A549 (cell line): ENCODE results near the gene NGEF. TPM values are rescaled to one million over a fixed set of nuclear protein-coding genes. Genes with fewer than 3 reads are reported as not detected.
A peak's percentile ranks its signal among the peaks of the same experiment; 100 is the strongest.

ENCODE experiments used
- ATAC-seq, 2 experiments: fragments of 200-7000 bp in 1 of 2; fragments of >200 bp in 1 of 2; cut with Nextera tagmentation in 1 of 2; cut with Tn5 transposase in 1 of 2; 3 replicates each; pipeline versions ENCODE4 v1.8.0 to v1.9.1; 2018 to 2020; ENCODE audit warnings: mild to moderate bottlenecking in 1 of 2, moderate library complexity in 1 of 2
- CTCF ChIA-PET: fragments of 300-600 bp; sonication (Branson Sonifier 250); formaldehyde crosslinking; extraction: SDS; loops from one replicate; lab custom pipeline; 2021; ENCODE audit warnings: antibody characterized with exemption, inconsistent platforms; lab: Yijun Ruan, JAX
- POLR2A ChIA-PET: fragments of 350-600 bp; formaldehyde crosslinking; extraction: SDS; loops from one replicate; lab custom pipeline; 2021; ENCODE audit warnings: antibody characterized with exemption, inconsistent platforms; lab: Yijun Ruan, JAX
- DNase-seq, 2 experiments: peaks; one replicate each; pipeline versions ENCODE4 v3.0.0 to v3.0.0-alpha.2; 2011 to 2016; ENCODE audit warnings: low read depth in 1 of 2, low spot score in 1 of 2
- FAIRE-seq: peaks from 2 replicates; lab custom pipeline; 2011; peaks lifted over from hg19 to GRCh38; lab: Jason Lieb, UNC
- H3K27ac ChIP-seq, 2 experiments: fragments of >200 bp; sonication (Bioruptor Twin); formaldehyde crosslinking; 3 replicates each; pipeline ENCODE4 v1.5.1; 2016 to 2017
- H3K4me1 ChIP-seq: fragments of >200 bp; sonication (Bioruptor Twin); formaldehyde crosslinking; 3 replicates; pipeline ENCODE4 v1.6.1; 2016
- H3K4me2 ChIP-seq: fragments of >200 bp; sonication (Bioruptor Twin); formaldehyde crosslinking; 3 replicates; pipeline ENCODE4 v1.6.1; 2016
- H3K4me3 ChIP-seq: fragments of >200 bp; sonication (Bioruptor Twin); formaldehyde crosslinking; 3 replicates; pipeline ENCODE4 v1.5.1; 2016
- H3K9me3 ChIP-seq: fragments of >200 bp; sonication (Bioruptor Twin); formaldehyde crosslinking; 3 replicates; pipeline ENCODE4 v1.6.1; 2016
- ATOH8 ChIP-seq: fragments of 250-450 bp; sonication (Bioruptor Pico); IDR thresholded peaks from 2 replicates; pipeline ENCODE4 v1.5.0; 2020; ENCODE audit warnings: low read depth, mild to moderate bottlenecking, moderate library complexity
- CBX2 ChIP-seq: fragments of 200-600 bp; sonication (generic); IDR thresholded peaks from 2 replicates; pipeline ENCODE4 v1.6.1; 2016; ENCODE audit warnings: low read depth, mild to moderate bottlenecking, borderline replicate concordance
- CBX8 ChIP-seq: fragments of 200-600 bp; sonication (generic); IDR thresholded peaks from 2 replicates; pipeline ENCODE4 v1.6.1; 2016
- CEBPB ChIP-seq, 2 experiments: fragments of >200 bp in 1 of 2; sonication (Bioruptor Twin) in 1 of 2; formaldehyde crosslinking in 1 of 2; IDR thresholded peaks; 2 replicates each; pipeline ENCODE4 v1.6.1; 2012 to 2016
- EHF ChIP-seq: fragments of 250-450 bp; sonication (Bioruptor Pico); IDR thresholded peaks from 2 replicates; pipeline ENCODE4 v1.5.0; 2020; ENCODE audit warnings: mild to moderate bottlenecking
- EHMT2 ChIP-seq: fragments of 200-600 bp; sonication (generic); IDR thresholded peaks from 2 replicates; pipeline ENCODE4 v1.6.1; 2016; ENCODE audit warnings: antibody characterized with exemption, low read depth, mild to moderate bottlenecking, moderate library complexity
- ESRRA ChIP-seq: fragments of 150-350 bp; IDR thresholded peaks from 2 replicates; pipeline ENCODE4 v1.6.1; 2014; ENCODE audit warnings: mild to moderate bottlenecking, low read length, borderline replicate concordance
- FOSB ChIP-seq: fragments of 250-450 bp; sonication (Bioruptor Pico); IDR thresholded peaks from 2 replicates; pipeline ENCODE4 v1.5.0; 2020; ENCODE audit warnings: mild to moderate bottlenecking, moderate library complexity
- FOXS1 ChIP-seq: fragments of 250-450 bp; sonication (Bioruptor Pico); IDR thresholded peaks from 2 replicates; pipeline ENCODE4 v1.5.0; 2020; ENCODE audit warnings: mild to moderate bottlenecking, moderate library complexity
- GATA3 ChIP-seq: IDR thresholded peaks from 2 replicates; pipeline ENCODE4 v1.6.1; 2012; ENCODE audit warnings: borderline replicate concordance
- JUN ChIP-seq, 2 experiments: fragments of >200 bp; sonication (Bioruptor Twin); formaldehyde crosslinking; IDR thresholded peaks; 2 replicates in 1 of 2; 3 replicates in 1 of 2; pipeline ENCODE4 v1.6.1; 2016 to 2017
- KDM5A ChIP-seq: fragments of 200-600 bp; sonication (generic); IDR thresholded peaks from 2 replicates; pipeline ENCODE4 v1.6.1; 2016; ENCODE audit warnings: antibody characterized with exemption, mild to moderate bottlenecking
- NFE2L2 ChIP-seq: fragments of 150-350 bp; conservative IDR thresholded peaks from 2 replicates; pipeline ENCODE4 v1.6.1; 2014; ENCODE audit warnings: low read length
- NPAS2 ChIP-seq: fragments of 250-450 bp; sonication (Bioruptor Pico); IDR thresholded peaks from 2 replicates; pipeline ENCODE4 v1.8.0; 2022; ENCODE audit warnings: mild to moderate bottlenecking, moderate library complexity, borderline replicate concordance
- NR3C1 ChIP-seq: fragments of >200 bp; sonication (Bioruptor Twin); formaldehyde crosslinking; IDR thresholded peaks from 3 replicates; pipeline ENCODE4 v1.6.1; 2017
- POLR2A ChIP-seq: IDR thresholded peaks from 2 replicates; pipeline ENCODE4 v1.6.1; 2012; ENCODE audit warnings: mild to moderate bottlenecking, low read length
- RAD21 ChIP-seq, 2 experiments: fragments of >200 bp in 1 of 2; sonication (Bioruptor Twin) in 1 of 2; formaldehyde crosslinking in 1 of 2; IDR thresholded peaks in 1 of 2; conservative IDR thresholded peaks in 1 of 2; 2 replicates in 1 of 2; 3 replicates in 1 of 2; pipeline ENCODE4 v1.6.1; 2012 to 2018; ENCODE audit warnings: inconsistent platforms in 1 of 2
- RCOR1 ChIP-seq: fragments of 150-350 bp; IDR thresholded peaks from 2 replicates; pipeline ENCODE4 v1.6.1; 2014; ENCODE audit warnings: antibody characterized with exemption, low read length, low read depth
- SMC3 ChIP-seq: fragments of >200 bp; sonication (Bioruptor Twin); formaldehyde crosslinking; IDR thresholded peaks from 3 replicates; pipeline ENCODE4 v1.6.1; 2018; ENCODE audit warnings: inconsistent platforms
- SREBF2 ChIP-seq: fragments of 450-650 bp; IDR thresholded peaks from 2 replicates; pipeline ENCODE4 v1.6.1; 2014; ENCODE audit warnings: mild to moderate bottlenecking, moderate library complexity
- WGBS: methylation state at CpG from one replicate; pipeline ENCODE4 v1.1.6; 2017; ENCODE audit errors: missing lambda C conversion rate; 5-methylcytosine and 5-hydroxymethylcytosine counted together
- polyA plus RNA-seq, 4 experiments: library from polyadenylated mRNA; depleted of rRNA in 3 of 4; stranded (reverse); fragments of >200 nt; fragmentation: RNase III in 1 of 4; extraction: RNeasy Plus Mini Kit Qiagen cat#74134 plus additional on column Dnase treatment in 1 of 4; gene quantifications; 2 replicates in 3 of 4; 3 replicates in 1 of 4; pipeline ENCODE4 v1.2.3, GENCODE V29; 2011 to 2017
- TF ChIP-seq, protein P1 (sequence below): IDR thresholded peaks from 2 replicates; pipeline ENCODE4 v1.6.1; 2012; ENCODE audit warnings: low read depth, borderline replicate concordance
- TF ChIP-seq, protein P2 (sequence below): fragments of 250-450 bp; sonication (Bioruptor Pico); IDR thresholded peaks from 2 replicates; pipeline ENCODE4 v1.5.0; 2021; ENCODE audit warnings: mild to moderate bottlenecking, moderate library complexity, borderline replicate concordance
- TF ChIP-seq, protein P3 (sequence below): IDR thresholded peaks from 2 replicates; pipeline ENCODE4 v1.6.1; 2012
- TF ChIP-seq, protein P4 (sequence below): fragments of >200 bp; sonication (Bioruptor Twin); formaldehyde crosslinking; IDR thresholded peaks from 3 replicates; pipeline ENCODE4 v1.6.1; 2016

The NGEF gene
- polyA plus RNA-seq, 2 of the 4 experiments (the other 2 are of a cell fraction): 8.1 to 9.7 TPM

DNA sequence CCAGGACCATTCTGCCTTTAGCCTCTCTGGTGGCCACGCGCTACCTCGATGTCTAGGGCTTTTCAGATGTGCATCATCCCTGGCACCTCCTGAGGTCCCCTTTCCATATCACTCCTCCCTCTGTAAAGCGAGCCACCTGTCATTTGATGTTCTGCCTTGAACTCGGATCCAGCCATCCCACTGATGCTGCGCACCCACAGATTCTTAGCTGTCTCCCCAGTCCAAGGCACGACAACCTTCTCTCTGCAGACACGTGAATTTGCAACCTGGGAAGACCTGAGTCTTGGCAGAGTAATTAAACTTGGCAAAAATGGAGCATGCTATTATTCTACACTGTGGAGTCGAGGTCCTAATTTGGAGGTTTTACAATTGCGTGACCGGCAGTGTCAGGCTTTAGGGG, 61.9 kb downstream of the NGEF start (continued):
- TF ChIP-seq NPAS2 (CRISPR knock-in tag): no peak

DNA sequence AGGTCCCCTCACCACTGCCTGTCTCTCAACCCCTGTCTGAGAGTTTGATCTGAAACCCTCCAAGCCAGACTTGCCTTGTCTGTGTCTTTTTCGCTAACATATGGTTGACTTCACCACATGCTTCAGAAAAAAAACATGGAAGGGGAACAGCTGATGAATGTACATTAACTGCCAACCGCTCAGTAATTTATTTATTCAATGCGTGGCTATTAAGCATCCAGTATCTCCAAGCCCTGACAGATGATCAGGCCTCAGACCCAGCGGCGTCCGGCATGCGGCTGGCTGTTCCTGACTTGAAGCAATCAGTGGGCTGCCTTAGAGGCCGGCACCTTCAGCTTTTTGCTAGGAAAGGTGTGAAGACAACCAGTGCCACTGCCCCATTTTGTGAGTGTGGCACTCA, 62.3 kb downstream of the NGEF start:
- H3K4me3 ChIP-seq: no peak overlapping the region
- TF ChIP-seq FOXS1 (CRISPR knock-in tag) (no peak), CEBPB (IDR thresholded peaks at IDR 0.05) (no peak)
- H3K4me2 ChIP-seq: no peak overlapping the region
- no peaks in the 10 kb centered on the region for H3K9me3 ChIP-seq
- FAIRE-seq (no peak), DNase-seq (no peak), ATAC-seq (no peak; a peak in 1 of 6 replicates)
- 92% methylated on average over 8 of the region's 8 CpGs for WGBS
- ChIA-PET CTCF (no interaction called here), POLR2A (no interaction called here)
- H3K4me1 ChIP-seq: peaks cover 6% of the 10 kb centered on the region; the same call in 1 of the 3 replicates
- H3K27ac ChIP-seq: peak overlapping the region in 1 of 2 experiments; percentile 32; a peak in 1 of 6 replicates

GRCh38 chr2:232949016-232949415, 64.0 kb downstream of the NGEF start:
- CTCF ChIA-PET: interaction anchor here (1.4 kb wide), 1 partner anchor 29 kb away, joined by 4 read pairs; no protein-coding TSS in a partner anchor
- H3K4me3 ChIP-seq: no peak overlapping the region
- DNase-seq (no peak), ATAC-seq (no peak), FAIRE-seq (no peak)
- no peak overlapping the region for H3K4me2 ChIP-seq
- peaks cover 6% of the 10 kb centered on the region; the same call in 1 of the 3 replicates for H3K4me1 ChIP-seq
- POLR2A ChIA-PET: no interaction called here
- no peak overlapping the region for H3K27ac ChIP-seq
- TF ChIP-seq CBX2 (no peak), RAD21 (conservative IDR thresholded peaks at IDR 0.05 in 1 of 2, IDR thresholded peaks at IDR 0.05 in 1 of 2) (no peak), NR3C1 (no peak), KDM5A (no peak), SREBF2 (no peak), FOSB (CRISPR knock-in tag) (no peak)
- TF ChIP-seq, protein P1, sequence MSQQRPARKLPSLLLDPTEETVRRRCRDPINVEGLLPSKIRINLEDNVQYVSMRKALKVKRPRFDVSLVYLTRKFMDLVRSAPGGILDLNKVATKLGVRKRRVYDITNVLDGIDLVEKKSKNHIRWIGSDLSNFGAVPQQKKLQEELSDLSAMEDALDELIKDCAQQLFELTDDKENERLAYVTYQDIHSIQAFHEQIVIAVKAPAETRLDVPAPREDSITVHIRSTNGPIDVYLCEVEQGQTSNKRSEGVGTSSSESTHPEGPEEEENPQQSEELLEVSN: no peak
- TF ChIP-seq, protein P2, sequence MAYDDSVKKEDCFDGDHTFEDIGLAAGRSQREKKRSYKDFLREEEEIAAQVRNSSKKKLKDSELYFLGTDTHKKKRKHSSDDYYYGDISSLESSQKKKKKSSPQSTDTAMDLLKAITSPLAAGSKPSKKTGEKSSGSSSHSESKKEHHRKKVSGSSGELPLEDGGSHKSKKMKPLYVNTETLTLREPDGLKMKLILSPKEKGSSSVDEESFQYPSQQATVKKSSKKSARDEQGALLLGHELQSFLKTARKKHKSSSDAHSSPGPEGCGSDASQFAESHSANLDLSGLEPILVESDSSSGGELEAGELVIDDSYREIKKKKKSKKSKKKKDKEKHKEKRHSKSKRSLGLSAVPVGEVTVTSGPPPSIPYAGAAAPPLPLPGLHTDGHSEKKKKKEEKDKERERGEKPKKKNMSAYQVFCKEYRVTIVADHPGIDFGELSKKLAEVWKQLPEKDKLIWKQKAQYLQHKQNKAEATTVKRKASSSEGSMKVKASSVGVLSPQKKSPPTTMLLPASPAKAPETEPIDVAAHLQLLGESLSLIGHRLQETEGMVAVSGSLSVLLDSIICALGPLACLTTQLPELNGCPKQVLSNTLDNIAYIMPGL: no peak
- WGBS: 84% methylated on average over 4 of the region's 4 CpGs
- no peaks in the 10 kb centered on the region for H3K9me3 ChIP-seq

DNA sequence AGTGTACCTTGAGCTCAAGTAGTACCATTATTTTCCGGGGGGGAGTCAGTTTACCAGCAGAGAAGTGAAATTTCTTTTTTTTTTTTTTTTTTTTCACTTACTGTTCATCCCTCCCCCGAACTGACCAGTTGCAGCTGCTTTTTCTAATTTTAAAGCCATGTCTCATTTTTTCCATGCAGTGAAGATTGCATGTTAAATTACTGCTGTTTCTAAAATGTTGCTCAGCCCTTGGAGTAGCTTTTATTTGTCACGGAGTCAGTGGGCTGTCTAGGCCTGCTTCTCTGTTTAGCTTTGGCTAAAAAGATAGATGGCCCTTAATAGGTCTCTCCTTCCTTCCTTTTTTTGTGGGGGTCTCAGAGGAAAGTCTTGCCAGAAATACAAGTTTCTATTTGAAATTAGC, 70.2 kb downstream of the NGEF start:
- H3K4me3 ChIP-seq: no peak overlapping the region
- CTCF ChIA-PET: interaction anchor here (0.8 kb wide), 1 partner anchor 36 kb away, joined by 4 read pairs; no protein-coding TSS in a partner anchor
- POLR2A ChIA-PET: no interaction called here
- TF ChIP-seq JUN (IDR thresholded peaks at IDR 0.05) (no peak), POLR2A (no peak), CBX8 (no peak), NFE2L2 (no peak), CBX2 (no peak), ESRRA (no peak), RCOR1 (no peak), GATA3 (no peak), ATOH8 (CRISPR knock-in tag) (no peak), EHMT2 (no peak), FOXS1 (CRISPR knock-in tag) (no peak), EHF (no peak), SMC3 (no peak)
- TF ChIP-seq, protein P3, sequence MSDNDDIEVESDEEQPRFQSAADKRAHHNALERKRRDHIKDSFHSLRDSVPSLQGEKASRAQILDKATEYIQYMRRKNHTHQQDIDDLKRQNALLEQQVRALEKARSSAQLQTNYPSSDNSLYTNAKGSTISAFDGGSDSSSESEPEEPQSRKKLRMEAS: no peak
- TF ChIP-seq, protein P4, sequence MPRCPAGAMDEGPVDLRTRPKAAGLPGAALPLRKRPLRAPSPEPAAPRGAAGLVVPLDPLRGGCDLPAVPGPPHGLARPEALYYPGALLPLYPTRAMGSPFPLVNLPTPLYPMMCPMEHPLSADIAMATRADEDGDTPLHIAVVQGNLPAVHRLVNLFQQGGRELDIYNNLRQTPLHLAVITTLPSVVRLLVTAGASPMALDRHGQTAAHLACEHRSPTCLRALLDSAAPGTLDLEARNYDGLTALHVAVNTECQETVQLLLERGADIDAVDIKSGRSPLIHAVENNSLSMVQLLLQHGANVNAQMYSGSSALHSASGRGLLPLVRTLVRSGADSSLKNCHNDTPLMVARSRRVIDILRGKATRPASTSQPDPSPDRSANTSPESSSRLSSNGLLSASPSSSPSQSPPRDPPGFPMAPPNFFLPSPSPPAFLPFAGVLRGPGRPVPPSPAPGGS: no peak
- TF ChIP-seq, all 56 proteins: peak for 0
- ATAC-seq (no peak), FAIRE-seq (no peak), DNase-seq (no peak)
- no peak overlapping the region for H3K27ac ChIP-seq
- H3K4me1 ChIP-seq: peaks cover under 1% of the 10 kb centered on the region; the same call in 1 of the 3 replicates
- 0 out of 3 replicates have a peak, but pooled peaks cover 3% of the 10 kb centered on the region for H3K9me3 ChIP-seq
- 78% methylated on average over 3 of the region's 3 CpGs for WGBS
- H3K4me2 ChIP-seq: no peak overlapping the region
